Uterus (tissue), 4 donors: ENCODE measurements around the gene HS6ST1. TPM values are rescaled to one million over a fixed set of nuclear protein-coding genes. Genes with fewer than 3 reads are reported as not detected.

Source experiments
- DNase-seq, 2 donors: peaks; one replicate each; pipeline ENCODE4 v3.0.0-alpha.2; 2019 to 2020
- H3K27ac ChIP-seq, 2 donors: fragments of 200-600 bp; sonication (generic); 1 replicate in 1 of 2; 2 replicates in 1 of 2; pipeline ENCODE4 v1.5.1; 2016 to 2018
- H3K27me3 ChIP-seq, 2 donors: fragments of 200-600 bp; sonication (generic); one replicate each; pipeline ENCODE4 v1.5.1; 2018 to 2019; ENCODE audit warnings: control low read depth in 1 of 2
- H3K36me3 ChIP-seq, 2 donors: fragments of 200-600 bp; sonication (generic); one replicate each; pipeline ENCODE4 v1.5.1; 2019; ENCODE audit warnings: control low read depth in 1 of 2
- H3K4me1 ChIP-seq, 2 donors: fragments of 200-600 bp; sonication (generic); one replicate each; pipeline ENCODE4 v1.5.1; 2018 to 2019; ENCODE audit warnings: control low read depth in 1 of 2
- H3K4me3 ChIP-seq, 2 donors: fragments of 200-600 bp; sonication (generic); 1 replicate in 1 of 2; 2 replicates in 1 of 2; pipeline ENCODE4 v1.5.1; 2018 to 2019; ENCODE audit warnings: mild to moderate bottlenecking in 1 of 2
- H3K9me3 ChIP-seq, 2 donors: fragments of 200-600 bp; sonication (generic); one replicate each; pipeline ENCODE4 v1.5.1; 2019; ENCODE audit warnings: control low read depth in 1 of 2
- CTCF ChIP-seq, 4 experiments: fragments of 200-600 bp in 2 of 4; fragments of 450-650 bp in 2 of 4; sonication (generic) in 2 of 4; IDR thresholded peaks; one replicate each; pipeline ENCODE4 v1.5.1; 2016 to 2019; ENCODE audit warnings: antibody characterized with exemption in 4 of 4, mild to moderate bottlenecking in 2 of 4, moderate library complexity in 1 of 4
- POLR2A ChIP-seq, 2 donors: fragments of 450-650 bp; IDR thresholded peaks; one replicate each; pipeline ENCODE4 v1.6.1; 2016; ENCODE audit warnings: antibody characterized with exemption in 2 of 2, mild to moderate bottlenecking in 1 of 2, moderate library complexity in 1 of 2
- intact Hi-C: fragments of 100-400 bp; cut with DNase I; formaldehyde crosslinking; loops from one replicate; pipeline ENCODE4 v1.15.1; 2023; ENCODE audit warnings: low total_unique reads
- total RNA-seq, 4 donors: library from RNA; depleted of rRNA in 3 of 4; stranded (reverse); fragments of >200 nt in 3 of 4; gene quantifications; one replicate each; pipeline versions ENCODE4 v1.1.0 to v1.2.4, GENCODE V29; 2014 to 2023
- donor health status: DM: yes; HTN: yes; CAD: no.

Gene HS6ST1
- total RNA-seq, 4 donors from 2014 or later: 22.7 to 198 (median 37.4) TPM

DNA sequence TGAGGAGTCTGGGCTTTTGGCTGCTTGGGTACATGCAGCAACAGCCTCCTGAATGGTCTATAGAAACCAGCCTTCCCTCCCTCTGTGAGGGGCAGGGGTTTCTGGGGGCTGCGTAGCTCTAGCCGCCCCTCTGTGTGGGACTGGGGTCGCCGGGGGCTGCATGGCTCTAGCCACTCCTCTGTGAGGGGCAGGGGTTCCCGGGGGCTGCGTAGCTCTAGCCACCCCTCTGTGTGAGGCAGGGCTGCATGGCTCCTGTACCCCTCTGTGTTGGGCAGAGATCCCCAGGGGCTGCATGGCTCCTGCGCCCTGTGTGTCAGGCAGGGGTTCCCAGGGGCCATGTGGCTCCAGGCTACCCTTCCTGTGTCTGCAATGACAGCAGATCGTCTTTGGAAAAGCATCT, 17.6 kb downstream of the HS6ST1 start:
- no peak for TF ChIP-seq POLR2A (IDR thresholded peaks at IDR 0.05)
- TF ChIP-seq CTCF (IDR thresholded peaks at IDR 0.05): no peak
- no peaks in the 10 kb centered on the region for H3K36me3 ChIP-seq
- no peaks in the 10 kb centered on the region for H3K9me3 ChIP-seq
- no peak overlapping the region for H3K27ac ChIP-seq
- H3K4me1 ChIP-seq: peaks cover 0 to 13% of the 10 kb centered on the region in 2 donors
- no peak for DNase-seq
- no peaks in the 10 kb centered on the region for H3K27me3 ChIP-seq
- no peak overlapping the region for H3K4me3 ChIP-seq
- intact Hi-C loops: no loop called here

- TF ChIP-seq POLR2A (IDR thresholded peaks at IDR 0.05) (no peak), CTCF (IDR thresholded peaks at IDR 0.05) (no peak)
- Histone ChIP-seq H3K4me1 (peaks cover 0 to 7% of the 10 kb centered on the region in 2 donors), H3K36me3 (no peaks in the 10 kb centered on the region), H3K4me3 (no peak overlapping the region), H3K9me3 (no peaks in the 10 kb centered on the region), H3K27ac (no peak overlapping the region), H3K27me3 (no peaks in the 10 kb centered on the region)
- intact Hi-C loops: no loop called here
- DNase-seq: no peak
These were observed 18.3 kb downstream of the HS6ST1 start for GRCh38 chr2:128300151-128301020.

DNA sequence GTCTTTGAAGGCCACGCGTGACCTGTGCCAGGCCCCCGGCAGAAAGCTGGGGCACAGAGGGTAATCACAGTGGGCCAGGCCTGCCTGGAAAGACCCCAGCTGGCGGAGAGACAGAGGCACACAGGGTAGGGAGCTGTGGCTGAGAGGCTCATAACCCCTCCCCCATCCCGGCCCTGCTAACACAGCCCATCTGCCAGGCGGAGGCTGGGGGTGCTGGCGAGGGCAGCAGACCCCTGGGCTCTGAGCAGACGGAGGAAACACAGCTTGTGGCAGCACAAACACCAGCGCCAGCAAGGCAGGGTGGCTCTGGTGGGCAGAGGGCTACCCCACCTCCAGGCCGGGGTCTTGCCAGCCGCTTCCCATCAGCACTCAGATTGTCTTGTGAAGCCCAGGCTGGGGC, 19.0 kb downstream of the HS6ST1 start:
- TF ChIP-seq CTCF (IDR thresholded peaks at IDR 0.05) (no peak), POLR2A (IDR thresholded peaks at IDR 0.05) (no peak)
- Histone ChIP-seq H3K27ac (no peak overlapping the region), H3K9me3 (no peaks in the 10 kb centered on the region), H3K4me3 (no peak overlapping the region), H3K4me1 (no peaks in the 10 kb centered on the region), H3K27me3 (no peaks in the 10 kb centered on the region), H3K36me3 (no peaks in the 10 kb centered on the region)
- DNase-seq: no peak
- intact Hi-C loops: no loop called here

- Histone ChIP-seq H3K27ac (no peak overlapping the region), H3K4me1 (no peaks in the 10 kb centered on the region), H3K36me3 (no peaks in the 10 kb centered on the region), H3K27me3 (no peaks in the 10 kb centered on the region), H3K9me3 (no peaks in the 10 kb centered on the region), H3K4me3 (no peak overlapping the region)
- DNase-seq: no peak
- intact Hi-C loops: no loop called here
- TF ChIP-seq POLR2A (IDR thresholded peaks at IDR 0.05) (no peak), CTCF (IDR thresholded peaks at IDR 0.05) (no peak)
These were observed 19.7 kb downstream of the HS6ST1 start for GRCh38 chr2:128298846-128299507.

GRCh38 chr2:128298286-128298685, 20.4 kb downstream of the HS6ST1 start:
- no peak overlapping the region for H3K4me3 ChIP-seq
- H3K4me1 ChIP-seq: no peaks in the 10 kb centered on the region
- H3K27ac ChIP-seq: no peak overlapping the region
- no peaks in the 10 kb centered on the region for H3K27me3 ChIP-seq
- no peak for DNase-seq
- intact Hi-C loops: no loop called here
- H3K9me3 ChIP-seq: no peaks in the 10 kb centered on the region
- TF ChIP-seq POLR2A (IDR thresholded peaks at IDR 0.05) (no peak), CTCF (IDR thresholded peaks at IDR 0.05) (no peak)
- no peaks in the 10 kb centered on the region for H3K36me3 ChIP-seq
